Measurements from ENCODE around the gene EEF1A2. TPM values are rescaled to one million over a fixed set of nuclear protein-coding genes. Genes with fewer than 3 reads are reported as not detected.

The EEF1A2 gene
- total RNA-seq, 1 experiment from 2014 or later = 26.0 TPM

DNA sequence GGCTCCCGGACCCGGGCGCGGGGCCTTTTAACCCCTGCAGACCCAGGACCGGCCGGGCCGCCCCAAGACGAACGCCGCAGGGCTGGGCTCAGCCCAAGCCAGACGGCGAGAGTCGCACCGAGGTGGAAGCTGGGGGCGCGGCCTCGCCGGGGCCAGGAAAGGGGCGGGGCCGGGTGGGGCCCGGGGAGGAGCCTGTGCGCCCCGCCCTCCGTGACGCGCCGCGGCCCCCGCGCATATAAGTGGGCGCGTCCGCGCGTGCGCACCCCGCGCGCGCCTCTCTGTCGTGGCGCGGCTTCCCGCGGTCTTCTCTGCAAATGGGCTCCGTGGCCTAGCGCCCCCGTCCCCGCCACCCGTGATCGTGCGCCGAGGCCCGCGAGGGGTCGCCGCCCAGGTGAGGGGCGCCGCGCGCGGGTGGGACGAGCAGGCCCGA is 21.6 kb upstream of the EEF1A2 start, which contains the start of gene PPDPF (continued):
- TF ChIP-seq, protein P1, sequence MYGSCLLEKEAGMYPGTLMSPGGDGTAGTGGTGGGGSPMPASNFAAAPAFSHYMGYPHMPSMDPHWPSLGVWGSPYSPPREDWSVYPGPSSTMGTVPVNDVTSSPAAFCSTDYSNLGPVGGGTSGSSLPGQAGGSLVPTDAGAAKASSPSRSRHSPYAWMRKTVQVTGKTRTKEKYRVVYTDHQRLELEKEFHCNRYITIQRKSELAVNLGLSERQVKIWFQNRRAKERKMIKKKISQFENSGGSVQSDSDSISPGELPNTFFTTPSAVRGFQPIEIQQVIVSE (CRISPR knock-in tag; IDR thresholded peaks at IDR 0.05; ENCODE audit: borderline replicate concordance) = no peak
- peak; percentile 78 for TF ChIP-seq SP1 (CRISPR knock-in tag; conservative IDR thresholded peaks at IDR 0.05)
- TF ChIP-seq, protein P2, sequence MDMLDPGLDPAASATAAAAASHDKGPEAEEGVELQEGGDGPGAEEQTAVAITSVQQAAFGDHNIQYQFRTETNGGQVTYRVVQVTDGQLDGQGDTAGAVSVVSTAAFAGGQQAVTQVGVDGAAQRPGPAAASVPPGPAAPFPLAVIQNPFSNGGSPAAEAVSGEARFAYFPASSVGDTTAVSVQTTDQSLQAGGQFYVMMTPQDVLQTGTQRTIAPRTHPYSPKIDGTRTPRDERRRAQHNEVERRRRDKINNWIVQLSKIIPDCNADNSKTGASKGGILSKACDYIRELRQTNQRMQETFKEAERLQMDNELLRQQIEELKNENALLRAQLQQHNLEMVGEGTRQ (CRISPR knock-in tag; IDR thresholded peaks at IDR 0.05) = no peak
- no peak for TF ChIP-seq GTF2I (CRISPR knock-in tag; conservative IDR thresholded peaks at IDR 0.05)
- no peak for TF ChIP-seq ZNF396 (CRISPR knock-in tag; IDR thresholded peaks at IDR 0.05; ENCODE audit: borderline replicate concordance)
- no peak for TF ChIP-seq GABPB1 (CRISPR knock-in tag; IDR thresholded peaks at IDR 0.05)
- TF ChIP-seq CBFB (CRISPR knock-in tag; IDR thresholded peaks at IDR 0.05; ENCODE audit: low read depth) = no peak
- TF ChIP-seq ZNF263 (CRISPR knock-in tag; IDR thresholded peaks at IDR 0.05; ENCODE audit: low read depth) = no peak
- no peak for TF ChIP-seq TCF7 (CRISPR knock-in tag; IDR thresholded peaks at IDR 0.05; ENCODE audit: low read depth)
- TF ChIP-seq JUN (CRISPR knock-in tag; IDR thresholded peaks at IDR 0.05) = no peak
- TF ChIP-seq, protein P3, sequence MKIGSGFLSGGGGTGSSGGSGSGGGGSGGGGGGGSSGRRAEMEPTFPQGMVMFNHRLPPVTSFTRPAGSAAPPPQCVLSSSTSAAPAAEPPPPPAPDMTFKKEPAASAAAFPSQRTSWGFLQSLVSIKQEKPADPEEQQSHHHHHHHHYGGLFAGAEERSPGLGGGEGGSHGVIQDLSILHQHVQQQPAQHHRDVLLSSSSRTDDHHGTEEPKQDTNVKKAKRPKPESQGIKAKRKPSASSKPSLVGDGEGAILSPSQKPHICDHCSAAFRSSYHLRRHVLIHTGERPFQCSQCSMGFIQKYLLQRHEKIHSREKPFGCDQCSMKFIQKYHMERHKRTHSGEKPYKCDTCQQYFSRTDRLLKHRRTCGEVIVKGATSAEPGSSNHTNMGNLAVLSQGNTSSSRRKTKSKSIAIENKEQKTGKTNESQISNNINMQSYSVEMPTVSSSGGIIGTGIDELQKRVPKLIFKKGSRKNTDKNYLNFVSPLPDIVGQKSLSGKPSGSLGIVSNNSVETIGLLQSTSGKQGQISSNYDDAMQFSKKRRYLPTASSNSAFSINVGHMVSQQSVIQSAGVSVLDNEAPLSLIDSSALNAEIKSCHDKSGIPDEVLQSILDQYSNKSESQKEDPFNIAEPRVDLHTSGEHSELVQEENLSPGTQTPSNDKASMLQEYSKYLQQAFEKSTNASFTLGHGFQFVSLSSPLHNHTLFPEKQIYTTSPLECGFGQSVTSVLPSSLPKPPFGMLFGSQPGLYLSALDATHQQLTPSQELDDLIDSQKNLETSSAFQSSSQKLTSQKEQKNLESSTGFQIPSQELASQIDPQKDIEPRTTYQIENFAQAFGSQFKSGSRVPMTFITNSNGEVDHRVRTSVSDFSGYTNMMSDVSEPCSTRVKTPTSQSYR (CRISPR knock-in tag; IDR thresholded peaks at IDR 0.05) = no peak
- TF ChIP-seq, protein P4, sequence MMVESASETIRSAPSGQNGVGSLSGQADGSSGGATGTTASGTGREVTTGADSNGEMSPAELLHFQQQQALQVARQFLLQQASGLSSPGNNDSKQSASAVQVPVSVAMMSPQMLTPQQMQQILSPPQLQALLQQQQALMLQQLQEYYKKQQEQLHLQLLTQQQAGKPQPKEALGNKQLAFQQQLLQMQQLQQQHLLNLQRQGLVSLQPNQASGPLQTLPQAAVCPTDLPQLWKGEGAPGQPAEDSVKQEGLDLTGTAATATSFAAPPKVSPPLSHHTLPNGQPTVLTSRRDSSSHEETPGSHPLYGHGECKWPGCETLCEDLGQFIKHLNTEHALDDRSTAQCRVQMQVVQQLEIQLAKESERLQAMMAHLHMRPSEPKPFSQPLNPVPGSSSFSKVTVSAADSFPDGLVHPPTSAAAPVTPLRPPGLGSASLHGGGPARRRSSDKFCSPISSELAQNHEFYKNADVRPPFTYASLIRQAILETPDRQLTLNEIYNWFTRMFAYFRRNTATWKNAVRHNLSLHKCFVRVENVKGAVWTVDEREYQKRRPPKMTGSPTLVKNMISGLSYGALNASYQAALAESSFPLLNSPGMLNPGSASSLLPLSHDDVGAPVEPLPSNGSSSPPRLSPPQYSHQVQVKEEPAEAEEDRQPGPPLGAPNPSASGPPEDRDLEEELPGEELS (CRISPR knock-in tag; IDR thresholded peaks at IDR 0.05) = peak; percentile 76
- no peak for TF ChIP-seq GRHL2 (CRISPR knock-in tag; IDR thresholded peaks at IDR 0.05; ENCODE audit: insufficient replicate concordance, severe bottlenecking)
- TF ChIP-seq, protein P5, sequence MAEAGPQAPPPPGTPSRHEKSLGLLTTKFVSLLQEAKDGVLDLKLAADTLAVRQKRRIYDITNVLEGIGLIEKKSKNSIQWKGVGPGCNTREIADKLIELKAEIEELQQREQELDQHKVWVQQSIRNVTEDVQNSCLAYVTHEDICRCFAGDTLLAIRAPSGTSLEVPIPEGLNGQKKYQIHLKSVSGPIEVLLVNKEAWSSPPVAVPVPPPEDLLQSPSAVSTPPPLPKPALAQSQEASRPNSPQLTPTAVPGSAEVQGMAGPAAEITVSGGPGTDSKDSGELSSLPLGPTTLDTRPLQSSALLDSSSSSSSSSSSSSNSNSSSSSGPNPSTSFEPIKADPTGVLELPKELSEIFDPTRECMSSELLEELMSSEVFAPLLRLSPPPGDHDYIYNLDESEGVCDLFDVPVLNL (CRISPR knock-in tag; IDR thresholded peaks at IDR 0.05; ENCODE audit: borderline replicate concordance, low read depth) = no peak
- TF ChIP-seq EMX1 (CRISPR knock-in tag; IDR thresholded peaks at IDR 0.05) = 0 out of 2 replicates have a peak, but pooled peaks have one; percentile 26
- no peak for TF ChIP-seq NR3C1 (CRISPR knock-in tag; conservative IDR thresholded peaks at IDR 0.05; ENCODE audit: low read depth)
- no peak for TF ChIP-seq FOXK1 (CRISPR knock-in tag; IDR thresholded peaks at IDR 0.05)
- TF ChIP-seq, protein P6, sequence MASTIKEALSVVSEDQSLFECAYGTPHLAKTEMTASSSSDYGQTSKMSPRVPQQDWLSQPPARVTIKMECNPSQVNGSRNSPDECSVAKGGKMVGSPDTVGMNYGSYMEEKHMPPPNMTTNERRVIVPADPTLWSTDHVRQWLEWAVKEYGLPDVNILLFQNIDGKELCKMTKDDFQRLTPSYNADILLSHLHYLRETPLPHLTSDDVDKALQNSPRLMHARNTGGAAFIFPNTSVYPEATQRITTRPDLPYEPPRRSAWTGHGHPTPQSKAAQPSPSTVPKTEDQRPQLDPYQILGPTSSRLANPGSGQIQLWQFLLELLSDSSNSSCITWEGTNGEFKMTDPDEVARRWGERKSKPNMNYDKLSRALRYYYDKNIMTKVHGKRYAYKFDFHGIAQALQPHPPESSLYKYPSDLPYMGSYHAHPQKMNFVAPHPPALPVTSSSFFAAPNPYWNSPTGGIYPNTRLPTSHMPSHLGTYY (CRISPR knock-in tag; IDR thresholded peaks at IDR 0.05) = peak; percentile 26; the same call in 1 of the 2 replicates
- TF ChIP-seq ZNF317 (CRISPR knock-in tag; IDR thresholded peaks at IDR 0.05; ENCODE audit: borderline replicate concordance, low read depth) = no peak
- no peak for TF ChIP-seq ELF4 (CRISPR knock-in tag; IDR thresholded peaks at IDR 0.05; ENCODE audit: low read depth)
- TF ChIP-seq, protein P7, sequence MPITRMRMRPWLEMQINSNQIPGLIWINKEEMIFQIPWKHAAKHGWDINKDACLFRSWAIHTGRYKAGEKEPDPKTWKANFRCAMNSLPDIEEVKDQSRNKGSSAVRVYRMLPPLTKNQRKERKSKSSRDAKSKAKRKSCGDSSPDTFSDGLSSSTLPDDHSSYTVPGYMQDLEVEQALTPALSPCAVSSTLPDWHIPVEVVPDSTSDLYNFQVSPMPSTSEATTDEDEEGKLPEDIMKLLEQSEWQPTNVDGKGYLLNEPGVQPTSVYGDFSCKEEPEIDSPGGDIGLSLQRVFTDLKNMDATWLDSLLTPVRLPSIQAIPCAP (CRISPR knock-in tag; IDR thresholded peaks at IDR 0.05) = no peak
- TF ChIP-seq NFYB (CRISPR knock-in tag; conservative IDR thresholded peaks at IDR 0.05; ENCODE audit: low read depth) = no peak
- TF ChIP-seq ZNF671 (CRISPR knock-in tag; IDR thresholded peaks at IDR 0.05) = no peak
- TF ChIP-seq TP53 (CRISPR knock-in tag; IDR thresholded peaks at IDR 0.05) = no peak
- no peak for TF ChIP-seq MXD4 (CRISPR knock-in tag; IDR thresholded peaks at IDR 0.05; ENCODE audit: borderline replicate concordance)
- TF ChIP-seq, protein P8, sequence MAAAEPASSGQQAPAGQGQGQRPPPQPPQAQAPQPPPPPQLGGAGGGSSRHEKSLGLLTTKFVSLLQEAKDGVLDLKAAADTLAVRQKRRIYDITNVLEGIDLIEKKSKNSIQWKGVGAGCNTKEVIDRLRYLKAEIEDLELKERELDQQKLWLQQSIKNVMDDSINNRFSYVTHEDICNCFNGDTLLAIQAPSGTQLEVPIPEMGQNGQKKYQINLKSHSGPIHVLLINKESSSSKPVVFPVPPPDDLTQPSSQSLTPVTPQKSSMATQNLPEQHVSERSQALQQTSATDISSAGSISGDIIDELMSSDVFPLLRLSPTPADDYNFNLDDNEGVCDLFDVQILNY (CRISPR knock-in tag; IDR thresholded peaks at IDR 0.05) = no peak
- TF ChIP-seq ZNF423 (CRISPR knock-in tag; IDR thresholded peaks at IDR 0.05) = no peak
- TF ChIP-seq, protein P9, sequence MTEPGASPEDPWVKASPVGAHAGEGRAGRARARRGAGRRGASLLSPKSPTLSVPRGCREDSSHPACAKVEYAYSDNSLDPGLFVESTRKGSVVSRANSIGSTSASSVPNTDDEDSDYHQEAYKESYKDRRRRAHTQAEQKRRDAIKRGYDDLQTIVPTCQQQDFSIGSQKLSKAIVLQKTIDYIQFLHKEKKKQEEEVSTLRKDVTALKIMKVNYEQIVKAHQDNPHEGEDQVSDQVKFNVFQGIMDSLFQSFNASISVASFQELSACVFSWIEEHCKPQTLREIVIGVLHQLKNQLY (CRISPR knock-in tag; IDR thresholded peaks at IDR 0.05) = no peak

All from WTC11 (cell line).